HCT116 (cell line): ENCODE results near the gene ASMTL.

Experiments used
- JUND ChIP-seq: IDR thresholded peaks from 2 replicates; pipeline ENCODE4 v1.6.1; 2012
- RAD21 ChIP-seq: IDR thresholded peaks from 2 replicates; pipeline ENCODE4 v1.6.1; 2012; ENCODE audit warnings: low read depth, mild to moderate bottlenecking
- SIN3A ChIP-seq: IDR thresholded peaks from 2 replicates; pipeline ENCODE4 v1.6.1; 2012; ENCODE audit warnings: low read depth
- ZNF274 ChIP-seq: fragments of 200-500 bp; sonication (Bioruptor generic); IDR thresholded peaks from 2 replicates; pipeline ENCODE4 v1.6.1; 2014; ENCODE audit warnings: mild to moderate bottlenecking, low read depth, low read length, inconsistent platforms
- TF ChIP-seq, protein P1 (sequence below), 3 experiments: fragments of 200-600 bp in 1 of 3; sonication (generic) in 1 of 3; IDR thresholded peaks in 2 of 3; conservative IDR thresholded peaks in 1 of 3; 2 replicates each; pipeline ENCODE4 v1.5.1; 2012 to 2017; ENCODE audit warnings: low read depth in 2 of 3, low read length in 2 of 3, antibody characterized with exemption in 1 of 3, borderline replicate concordance in 1 of 3, control low read depth in 1 of 3, mild to moderate bottlenecking in 1 of 3, mixed read lengths in 1 of 3, mixed run types in 1 of 3, moderate library complexity in 1 of 3; ENCODE audit not compliant: insufficient read depth in 1 of 3

DNA sequence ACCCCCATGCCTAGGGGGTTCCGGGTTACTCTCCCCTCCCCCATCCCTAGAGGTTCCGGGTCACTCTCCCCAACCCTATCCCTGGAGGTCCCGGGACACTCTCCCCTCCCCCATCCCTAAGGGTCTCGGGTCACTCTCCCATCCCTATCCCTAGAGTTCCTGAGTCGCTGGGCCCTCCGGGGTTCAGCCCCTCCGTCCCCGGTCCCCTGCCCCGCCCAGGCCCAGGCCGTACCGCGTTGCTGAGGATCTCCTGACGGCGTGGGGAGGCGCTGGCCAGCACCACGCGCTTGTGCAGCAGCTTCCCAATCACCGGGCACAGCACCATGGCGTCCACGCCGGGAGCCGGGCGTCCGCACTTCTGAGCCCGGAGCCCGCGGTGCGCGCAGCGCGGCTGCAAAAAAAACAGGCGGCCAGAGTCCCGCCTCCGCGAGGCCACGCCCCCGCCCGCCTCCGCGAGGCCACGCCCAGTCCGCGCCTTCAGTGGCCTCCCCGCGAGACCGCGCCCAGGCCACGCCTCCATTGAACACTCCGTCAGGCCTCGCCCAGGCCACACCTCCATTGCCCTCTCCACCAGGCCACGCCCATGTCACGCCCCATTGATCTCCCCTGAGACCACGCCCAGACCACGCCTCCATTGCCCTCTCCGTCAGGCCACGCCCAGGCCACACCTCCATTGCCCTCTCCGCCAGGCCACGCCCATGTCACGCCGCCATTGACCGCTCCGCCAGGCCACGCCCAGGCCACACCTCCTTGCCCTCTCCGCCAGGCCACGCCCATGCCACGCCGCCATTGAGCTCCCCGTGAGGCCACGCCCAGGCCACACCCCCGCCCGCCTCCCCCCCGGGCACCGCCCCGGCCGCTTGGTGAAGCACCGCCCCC, at the start of gene ASMTL:
- TF ChIP-seq, protein P1, sequence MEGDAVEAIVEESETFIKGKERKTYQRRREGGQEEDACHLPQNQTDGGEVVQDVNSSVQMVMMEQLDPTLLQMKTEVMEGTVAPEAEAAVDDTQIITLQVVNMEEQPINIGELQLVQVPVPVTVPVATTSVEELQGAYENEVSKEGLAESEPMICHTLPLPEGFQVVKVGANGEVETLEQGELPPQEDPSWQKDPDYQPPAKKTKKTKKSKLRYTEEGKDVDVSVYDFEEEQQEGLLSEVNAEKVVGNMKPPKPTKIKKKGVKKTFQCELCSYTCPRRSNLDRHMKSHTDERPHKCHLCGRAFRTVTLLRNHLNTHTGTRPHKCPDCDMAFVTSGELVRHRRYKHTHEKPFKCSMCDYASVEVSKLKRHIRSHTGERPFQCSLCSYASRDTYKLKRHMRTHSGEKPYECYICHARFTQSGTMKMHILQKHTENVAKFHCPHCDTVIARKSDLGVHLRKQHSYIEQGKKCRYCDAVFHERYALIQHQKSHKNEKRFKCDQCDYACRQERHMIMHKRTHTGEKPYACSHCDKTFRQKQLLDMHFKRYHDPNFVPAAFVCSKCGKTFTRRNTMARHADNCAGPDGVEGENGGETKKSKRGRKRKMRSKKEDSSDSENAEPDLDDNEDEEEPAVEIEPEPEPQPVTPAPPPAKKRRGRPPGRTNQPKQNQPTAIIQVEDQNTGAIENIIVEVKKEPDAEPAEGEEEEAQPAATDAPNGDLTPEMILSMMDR (IDR thresholded peaks at IDR 0.05 in 2 of 3, conservative IDR thresholded peaks at IDR 0.05 in 1 of 3; ENCODE audit: borderline replicate concordance in 1 of 3, insufficient read depth in 1 of 3, low read depth in 2 of 3, low read length in 2 of 3), result no peak
- no peak for TF ChIP-seq ZNF274
- no peak for TF ChIP-seq RAD21
- TF ChIP-seq SIN3A, result no peak
- TF ChIP-seq JUND, result no peak
